DOHH2 (cell line): ENCODE data around the gene NFIB.

ENCODE experiments used
- H3F3A ChIP-seq: fragments of 200-600 bp; sonication (generic), shearing (Covaris generic); 2 replicates; pipeline ENCODE4 v1.6.0; 2016; ENCODE audit warnings: antibody characterized with exemption, mild to moderate bottlenecking; ENCODE audit not compliant: control insufficient read depth, insufficient read depth
- H3K27ac ChIP-seq: fragments of 200-600 bp; sonication (generic); 2 replicates; pipeline ENCODE4 v1.5.1; 2014; ENCODE audit warnings: low read depth, mild to moderate bottlenecking, low read length, moderate library complexity
- H3K27me3 ChIP-seq: fragments of 200-600 bp; sonication (generic); 2 replicates; pipeline ENCODE4 v1.6.1; 2014; ENCODE audit warnings: mild to moderate bottlenecking, low read length, mixed read lengths; ENCODE audit not compliant: control insufficient read depth
- H3K36me3 ChIP-seq: fragments of 200-600 bp; sonication (generic); 2 replicates; pipeline ENCODE4 v1.6.1; 2014; ENCODE audit warnings: mild to moderate bottlenecking, low read length, moderate library complexity, mixed read lengths; ENCODE audit not compliant: control insufficient read depth
- H3K4me1 ChIP-seq: fragments of 200-600 bp; sonication (generic); 2 replicates; pipeline ENCODE4 v1.6.1; 2014; ENCODE audit warnings: mild to moderate bottlenecking, low read length, mixed read lengths; ENCODE audit not compliant: control insufficient read depth
- H3K4me2 ChIP-seq: fragments of 200-600 bp; sonication (generic); 2 replicates; pipeline ENCODE4 v1.6.0; 2014; ENCODE audit warnings: mild to moderate bottlenecking, low read length, moderate library complexity
- H3K4me3 ChIP-seq: fragments of 200-600 bp; sonication (generic); 2 replicates; pipeline ENCODE4 v1.5.1; 2014; ENCODE audit warnings: mild to moderate bottlenecking, low read length, mixed read lengths
- H3K79me2 ChIP-seq: fragments of 200-600 bp; sonication (generic); 2 replicates; pipeline ENCODE4 v1.6.1; 2014; ENCODE audit warnings: mild to moderate bottlenecking, low read length, mixed read lengths; ENCODE audit not compliant: control insufficient read depth
- H3K9me2 ChIP-seq: fragments of 200-600 bp; sonication (generic); replicated peaks from 2 replicates; pipeline ENCODE4 v1.6.1; 2014; ENCODE audit warnings: mild to moderate bottlenecking, low read length, mixed read lengths; ENCODE audit not compliant: control insufficient read depth
- H3K9me3 ChIP-seq: fragments of 200-600 bp; sonication (generic); 2 replicates; pipeline ENCODE4 v1.6.1; 2014; ENCODE audit warnings: antibody characterized with exemption, low read length, mixed read lengths; ENCODE audit not compliant: control insufficient read depth, insufficient read depth
- H4K20me1 ChIP-seq: fragments of 200-600 bp; sonication (generic); 2 replicates; pipeline ENCODE4 v1.6.0; 2014; ENCODE audit warnings: low read depth, mild to moderate bottlenecking, antibody characterized with exemption, low read length, moderate library complexity; ENCODE audit not compliant: control insufficient read depth, insufficient read depth
- CTCF ChIP-seq: fragments of 200-600 bp; sonication (generic); IDR thresholded peaks from one replicate; pipeline ENCODE4 v1.5.1; 2014; ENCODE audit warnings: antibody characterized with exemption, mild to moderate bottlenecking, low read depth, low read length; ENCODE audit not compliant: poor library complexity, severe bottlenecking
- EZH2phosphoT487 ChIP-seq: fragments of 200-600 bp; sonication (generic); IDR thresholded peaks from 2 replicates; pipeline ENCODE4 v1.6.1; 2017; ENCODE audit warnings: borderline replicate concordance, mild to moderate bottlenecking, antibody characterized with exemption, low read length, moderate library complexity, mixed read lengths

NFIB gene

DNA sequence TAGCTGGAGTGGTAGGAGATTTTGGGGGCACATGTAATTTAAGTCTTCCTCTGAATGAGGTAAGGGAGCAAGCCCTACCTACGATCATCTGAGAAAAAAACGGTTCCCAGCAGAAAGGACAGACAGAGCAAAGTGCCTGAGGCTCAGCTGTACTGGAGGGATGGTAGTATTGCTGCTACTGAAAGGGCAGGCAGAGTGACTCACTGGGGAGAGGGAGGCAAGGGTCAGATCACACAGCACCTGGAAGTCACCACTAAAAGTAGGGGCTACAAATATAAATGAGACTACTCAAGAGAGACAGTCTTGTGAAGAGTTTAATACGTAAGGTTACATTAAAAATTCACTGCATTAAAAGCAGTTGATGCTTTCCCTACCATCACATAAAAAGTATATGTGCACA, 75.9 kb downstream of the NFIB start:
- no peaks in the 10 kb centered on the region for H3K79me2 ChIP-seq
- no peak overlapping the region for H3K4me2 ChIP-seq
- no peak overlapping the region for H3K27ac ChIP-seq

GRCh38 chr9:14236591-14236990, 77.3 kb downstream of the NFIB start:
- H4K20me1 ChIP-seq, result no peaks in the 10 kb centered on the region
- H3K4me1 ChIP-seq, result no peaks in the 10 kb centered on the region
- no peaks in the 10 kb centered on the region for H3K9me2 ChIP-seq
- H3K27ac ChIP-seq, result no peak overlapping the region
- H3F3A ChIP-seq, result no peaks in the 10 kb centered on the region
- no peak overlapping the region for H3K4me2 ChIP-seq
- no peaks in the 10 kb centered on the region for H3K79me2 ChIP-seq
- no peaks in the 10 kb centered on the region for H3K27me3 ChIP-seq
- TF ChIP-seq CTCF, result no peak
- TF ChIP-seq EZH2phosphoT487, result no peak
- no peaks in the 10 kb centered on the region for H3K9me3 ChIP-seq
- H3K36me3 ChIP-seq, result no peaks in the 10 kb centered on the region
- no peak overlapping the region for H3K4me3 ChIP-seq

More for the DNA sequence above, 75.9 kb downstream of the NFIB start:
- Histone ChIP-seq H3F3A (no peaks in the 10 kb centered on the region), H3K4me1 (no peaks in the 10 kb centered on the region), H3K36me3 (no peaks in the 10 kb centered on the region), H3K27me3 (no peaks in the 10 kb centered on the region), H3K4me3 (no peak overlapping the region), H3K9me3 (no peaks in the 10 kb centered on the region), H4K20me1 (no peaks in the 10 kb centered on the region), H3K9me2 (no peaks in the 10 kb centered on the region)
- TF ChIP-seq EZH2phosphoT487, result no peak
- no peak for TF ChIP-seq CTCF

GRCh38 chr9:14232111-14232510, 81.8 kb downstream of the NFIB start:
- Histone ChIP-seq H4K20me1 (no peaks in the 10 kb centered on the region), H3K79me2 (no peaks in the 10 kb centered on the region), H3F3A (no peaks in the 10 kb centered on the region), H3K4me2 (no peak overlapping the region), H3K9me2 (no peaks in the 10 kb centered on the region), H3K27me3 (no peaks in the 10 kb centered on the region), H3K9me3 (no peaks in the 10 kb centered on the region), H3K36me3 (no peaks in the 10 kb centered on the region), H3K4me1 (no peaks in the 10 kb centered on the region), H3K4me3 (no peak overlapping the region), H3K27ac (no peak overlapping the region)
- no peak for TF ChIP-seq EZH2phosphoT487
- no peak for TF ChIP-seq CTCF
